Muscle of back (tissue), 11 donors: ENCODE results near the gene PATJ. TPM values are rescaled to one million over a fixed set of nuclear protein-coding genes. Genes with fewer than 3 reads are reported as not detected.
A peak's percentile ranks its signal among the peaks of the same experiment; 100 is the strongest.

Source experiments
- DNase-seq, 3 donors: peaks; one replicate each; pipeline versions ENCODE4 v3.0.0 to v3.0.0-alpha.2; 2013
- polyA plus RNA-seq, 10 donors: library from polyadenylated mRNA; unstranded; fragments of 120-200 nt; gene quantifications; one replicate each; pipeline ENCODE4 v1.2.1, GENCODE V29; 2013; ENCODE audit not compliant: insufficient read length in 10 of 10

The PATJ gene
- polyA plus RNA-seq, 10 donors = 1.9 to 4.7 (median 3.7) TPM

GRCh38 chr1:62043154-62043553 is 300.9 kb downstream of the PATJ start:
- DNase-seq = no peak

- no peak for DNase-seq
These were observed 303.3 kb downstream of the PATJ start for GRCh38 chr1:62045574-62045973.

GRCh38 chr1:62046927-62047326 is 304.6 kb downstream of the PATJ start:
- no peak for DNase-seq

GRCh38 chr1:62050165-62050564 is 307.9 kb downstream of the PATJ start:
- no peak for DNase-seq

GRCh38 chr1:62052946-62053345 is 310.7 kb downstream of the PATJ start:
- DNase-seq = no peak

- no peak for DNase-seq
These were observed 311.9 kb downstream of the PATJ start for GRCh38 chr1:62054188-62054587.

GRCh38 chr1:62057230-62057629 is 314.9 kb downstream of the PATJ start:
- DNase-seq = no peak

GRCh38 chr1:62057641-62058290 is 315.5 kb downstream of the PATJ start:
- DNase-seq = no peak

- DNase-seq = no peak
These were observed 316.7 kb downstream of the PATJ start for GRCh38 chr1:62058956-62059355.

- DNase-seq = no peak
These were observed 319.8 kb downstream of the PATJ start for GRCh38 chr1:62062087-62062486.

- no peak for DNase-seq
These were observed 322.6 kb downstream of the PATJ start for GRCh38 chr1:62064829-62065407.

GRCh38 chr1:62066713-62067112 is 324.4 kb downstream of the PATJ start:
- DNase-seq = no peak

GRCh38 chr1:62068416-62068843 is 326.1 kb downstream of the PATJ start:
- peak; percentile 41 to 83 (median 66) for DNase-seq

GRCh38 chr1:62068978-62069377 is 326.7 kb downstream of the PATJ start:
- DNase-seq = peak; percentile 79 to 92 (median 88)

- DNase-seq = peak in 2 of 3 donors; percentile 14 to 59
These were observed 328.2 kb downstream of the PATJ start for GRCh38 chr1:62070384-62071011.

GRCh38 chr1:62071695-62072094 is 329.4 kb downstream of the PATJ start:
- no peak for DNase-seq

- DNase-seq = peak in 2 of 3 donors; percentile 38 to 58
These were observed 334.0 kb downstream of the PATJ start for GRCh38 chr1:62076286-62076685.

- no peak for DNase-seq
These were observed 335.5 kb downstream of the PATJ start for GRCh38 chr1:62077821-62078220.

- peak; percentile 16 to 62 (median 54) for DNase-seq
These were observed 340.4 kb downstream of the PATJ start for GRCh38 chr1:62082456-62083363.

GRCh38 chr1:62084310-62084890 is 342.1 kb downstream of the PATJ start:
- peak in 1 of 3 donors; percentile 46 for DNase-seq

- DNase-seq = no peak
These were observed 346.2 kb downstream of the PATJ start for GRCh38 chr1:62088439-62088838.

GRCh38 chr1:62089570-62089969 is 347.3 kb downstream of the PATJ start:
- no peak for DNase-seq
